OCI-LY3 (cell line): Measurements from ENCODE around the gene NCR2.

Experiments
- CTCF ChIP-seq: fragments of 200-600, 300-600 bp; sonication (generic); IDR thresholded peaks from 2 replicates; pipeline ENCODE4 v1.5.1; 2014; ENCODE audit warnings: antibody characterized with exemption, low read length, low read depth
- EZH2phosphoT487 ChIP-seq: fragments of 200-600 bp; shearing (Covaris generic); IDR thresholded peaks from 2 replicates; pipeline ENCODE4 v1.6.1; 2018; ENCODE audit warnings: antibody characterized with exemption, mixed run types, low read depth

- TF ChIP-seq CTCF (peak; percentile 99), EZH2phosphoT487 (no peak)
Observed at GRCh38 chr6:41318654-41319565, 16.5 kb upstream of the NCR2 start.
